Coronary artery (tissue), 2 donors: Measurements from ENCODE around the gene BICDL1.
"Not testable (repeated sequence)": the region's sequence is repeated elsewhere in the genome, so short reads cannot be mapped to it uniquely, and the experiment has no call there.

ENCODE experiments used
- DNase-seq: peaks from one replicate; pipeline ENCODE4 v3.0.0-alpha.2; 2017; ENCODE audit warnings: low spot score
- H3K27ac ChIP-seq, 2 donors: fragments of 200-600 bp; sonication (generic); one replicate each; pipeline ENCODE4 v1.5.1; 2016 to 2019
- H3K4me3 ChIP-seq: fragments of 200-600 bp; sonication (generic); 2 replicates; pipeline ENCODE4 v1.5.1; 2016; ENCODE audit warnings: mild to moderate bottlenecking, moderate library complexity
- TF ChIP-seq, protein P1 (sequence below): fragments of 200-600 bp; sonication (generic); IDR thresholded peaks from one replicate; pipeline ENCODE4 v1.5.1; 2019; ENCODE audit warnings: antibody characterized with exemption

Gene BICDL1

DNA sequence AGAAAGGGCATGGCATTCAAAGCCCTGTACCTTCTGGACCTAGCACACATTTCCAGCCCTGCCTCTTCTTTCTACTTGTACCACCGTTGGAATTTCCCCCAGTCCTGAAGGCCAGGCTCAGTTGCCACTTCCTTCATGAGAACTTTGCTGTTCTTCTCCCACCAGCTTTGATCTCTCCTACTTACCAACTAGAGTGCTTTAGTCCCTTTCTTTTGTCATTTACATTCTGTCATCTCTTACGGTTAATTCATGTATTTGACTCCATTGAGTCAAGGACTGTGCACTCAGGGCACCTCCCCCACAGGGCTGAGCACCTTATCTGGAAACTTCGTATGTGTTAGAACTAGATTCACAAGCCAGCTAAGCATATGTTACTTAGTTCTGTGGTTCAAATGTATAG is 26.3 kb downstream of the BICDL1 start:
- DNase-seq, result no peak

DNA sequence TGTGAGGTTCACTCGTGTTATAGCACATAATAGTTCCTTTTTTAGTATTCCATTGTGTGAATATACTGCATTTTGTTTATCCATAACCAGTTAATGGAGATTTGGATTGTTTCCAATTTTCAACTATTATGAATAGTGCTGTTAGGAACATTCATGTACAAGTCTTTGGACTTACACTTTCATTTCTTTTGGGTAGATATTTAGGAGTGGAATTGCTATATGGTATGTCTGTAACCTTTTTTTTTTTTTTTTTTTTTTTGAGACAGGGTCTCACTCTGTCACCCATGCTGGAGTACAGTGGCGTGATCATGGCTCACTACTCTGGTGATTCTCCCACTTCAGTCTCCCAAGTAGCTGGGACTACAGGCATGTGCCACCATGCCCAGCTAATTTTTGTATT is 27.2 kb downstream of the BICDL1 start:
- H3K27ac ChIP-seq, H3K4me3 ChIP-seq, DNase-seq: not testable (repeated sequence)

More for the DNA sequence above, 26.3 kb downstream of the BICDL1 start:
- TF ChIP-seq, protein P1, sequence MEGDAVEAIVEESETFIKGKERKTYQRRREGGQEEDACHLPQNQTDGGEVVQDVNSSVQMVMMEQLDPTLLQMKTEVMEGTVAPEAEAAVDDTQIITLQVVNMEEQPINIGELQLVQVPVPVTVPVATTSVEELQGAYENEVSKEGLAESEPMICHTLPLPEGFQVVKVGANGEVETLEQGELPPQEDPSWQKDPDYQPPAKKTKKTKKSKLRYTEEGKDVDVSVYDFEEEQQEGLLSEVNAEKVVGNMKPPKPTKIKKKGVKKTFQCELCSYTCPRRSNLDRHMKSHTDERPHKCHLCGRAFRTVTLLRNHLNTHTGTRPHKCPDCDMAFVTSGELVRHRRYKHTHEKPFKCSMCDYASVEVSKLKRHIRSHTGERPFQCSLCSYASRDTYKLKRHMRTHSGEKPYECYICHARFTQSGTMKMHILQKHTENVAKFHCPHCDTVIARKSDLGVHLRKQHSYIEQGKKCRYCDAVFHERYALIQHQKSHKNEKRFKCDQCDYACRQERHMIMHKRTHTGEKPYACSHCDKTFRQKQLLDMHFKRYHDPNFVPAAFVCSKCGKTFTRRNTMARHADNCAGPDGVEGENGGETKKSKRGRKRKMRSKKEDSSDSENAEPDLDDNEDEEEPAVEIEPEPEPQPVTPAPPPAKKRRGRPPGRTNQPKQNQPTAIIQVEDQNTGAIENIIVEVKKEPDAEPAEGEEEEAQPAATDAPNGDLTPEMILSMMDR, result no peak
- H3K4me3 ChIP-seq, result no peak overlapping the region
- H3K27ac ChIP-seq, result no peak overlapping the region

DNA sequence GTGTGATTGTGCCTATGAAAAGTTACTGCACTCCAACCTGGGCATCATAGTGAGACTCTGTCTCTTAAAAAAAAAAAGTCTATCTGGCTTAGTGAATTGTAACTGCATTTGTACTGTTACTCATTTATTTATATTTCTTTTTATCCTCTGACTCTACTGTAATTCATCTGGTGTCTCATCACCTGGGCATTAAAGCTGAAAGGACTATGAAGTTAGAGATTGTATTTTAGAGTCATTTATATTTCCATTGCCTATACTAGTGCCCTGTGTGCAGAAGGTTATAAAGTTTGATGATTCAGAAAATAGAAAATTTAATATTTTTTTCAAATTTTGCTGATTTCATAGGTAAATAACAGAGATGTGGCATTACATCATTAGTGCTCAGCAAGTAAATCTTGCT is 30.2 kb downstream of the BICDL1 start:
- DNase-seq, result no peak
- H3K4me3 ChIP-seq, result no peak overlapping the region
- TF ChIP-seq, protein P1, result no peak
- H3K27ac ChIP-seq, result no peak overlapping the region

DNA sequence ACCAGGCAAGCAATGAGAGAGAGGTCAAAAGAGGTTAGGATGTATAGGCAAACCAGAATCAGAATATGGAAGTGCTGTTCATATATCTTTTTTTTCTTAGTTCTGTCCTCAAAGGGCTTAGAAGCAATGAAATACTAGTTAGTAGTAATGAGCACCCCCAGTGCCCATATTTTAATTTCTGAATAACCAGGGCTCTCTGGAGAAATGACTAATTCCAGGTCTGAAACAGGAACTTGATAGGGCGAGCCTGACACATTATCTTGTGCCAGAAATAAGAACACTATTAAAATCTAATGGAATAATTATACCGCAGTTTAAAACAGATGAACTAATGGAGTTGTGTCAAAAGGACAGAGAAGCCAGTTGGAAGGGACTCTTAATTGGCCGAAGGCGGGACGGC is 30.9 kb downstream of the BICDL1 start:
- H3K27ac ChIP-seq, result no peak overlapping the region
- TF ChIP-seq, protein P1, result no peak

DNA sequence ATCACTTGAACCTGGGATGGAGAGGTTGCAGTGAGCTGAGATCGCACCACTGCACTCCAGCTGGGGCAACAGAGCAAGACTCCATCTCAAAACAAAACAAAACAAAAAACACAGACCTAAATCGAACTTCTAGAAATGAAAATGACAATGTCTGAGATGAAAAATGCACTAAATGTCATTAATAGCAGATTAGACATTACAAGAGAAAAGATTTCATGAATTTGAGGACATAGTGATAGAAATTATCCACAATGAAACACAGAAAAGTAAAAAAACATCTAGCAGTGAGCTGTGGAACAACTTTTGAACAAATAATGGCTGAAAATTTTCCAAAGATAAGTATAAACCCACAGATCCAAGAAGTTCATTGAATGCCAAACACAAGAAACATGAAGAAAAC is 35.2 kb downstream of the BICDL1 start:
- DNase-seq, result no peak
- Histone ChIP-seq H3K27ac (no peak overlapping the region), H3K4me3 (no peak overlapping the region)
- TF ChIP-seq, protein P1, result no peak

More for the DNA sequence above, 30.9 kb downstream of the BICDL1 start:
- DNase-seq, result no peak
- no peak overlapping the region for H3K4me3 ChIP-seq

DNA sequence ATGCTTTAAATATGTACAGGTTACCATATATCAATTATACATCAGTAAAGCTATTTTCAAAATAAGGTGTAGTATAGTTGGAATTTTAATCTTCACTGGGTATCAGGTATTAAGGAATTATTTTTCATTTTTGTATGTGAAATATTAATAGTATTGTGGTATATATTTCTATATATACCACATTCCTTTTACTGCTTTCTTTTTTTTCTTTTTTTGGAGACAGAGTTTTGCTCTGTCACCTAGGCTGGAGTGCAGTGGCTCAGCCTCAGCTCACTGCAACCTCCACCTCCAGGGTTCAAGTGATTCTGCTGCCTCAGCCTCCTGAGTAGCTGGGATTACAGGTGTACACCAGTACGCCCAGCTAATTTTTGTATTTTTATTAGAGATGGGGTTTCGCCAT is 36.6 kb downstream of the BICDL1 start:
- Histone ChIP-seq H3K4me3 (no peak overlapping the region), H3K27ac (no peak overlapping the region)
- TF ChIP-seq, protein P1, result no peak
- no peak for DNase-seq

DNA sequence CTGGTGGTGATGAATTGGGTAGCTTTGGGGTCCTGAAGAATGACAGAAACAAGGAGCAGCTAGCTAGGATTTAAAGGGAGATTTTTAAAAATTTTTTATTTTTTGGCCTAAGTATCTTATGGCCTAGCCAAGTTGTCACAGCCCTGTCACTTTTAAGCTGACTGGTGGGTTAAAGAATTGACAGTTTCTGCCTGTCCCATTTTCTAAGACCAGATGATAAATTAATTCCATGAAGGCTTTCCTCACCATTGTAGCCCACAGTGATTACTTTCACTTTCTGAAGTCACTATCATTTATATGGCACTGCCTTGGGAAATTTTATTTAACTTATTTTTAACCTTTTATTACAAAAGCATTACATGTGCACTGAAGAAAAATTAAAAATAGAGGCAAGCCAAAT is 43.2 kb downstream of the BICDL1 start:
- no peak for DNase-seq
- Histone ChIP-seq H3K4me3 (no peak overlapping the region), H3K27ac (no peak overlapping the region)
- TF ChIP-seq, protein P1, result no peak

DNA sequence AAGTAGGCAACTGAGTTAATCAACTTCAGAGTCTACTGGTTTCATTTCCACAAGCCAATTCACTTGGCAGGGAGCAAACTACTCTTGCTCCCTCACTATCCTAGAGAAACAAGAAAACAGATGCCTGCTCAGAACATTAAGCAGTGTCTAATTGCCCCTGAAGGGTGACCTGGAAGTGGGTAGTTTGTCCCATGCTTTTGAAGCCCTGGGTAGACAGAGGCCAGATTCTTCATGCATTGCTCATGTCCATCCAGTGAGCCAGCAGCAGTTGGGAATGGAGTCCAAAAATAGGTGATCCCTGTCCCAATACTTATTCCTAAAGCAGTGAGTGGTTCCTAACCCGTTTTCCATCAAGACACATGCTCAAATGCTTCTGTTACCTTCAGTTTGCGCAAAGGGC is 48.8 kb downstream of the BICDL1 start:
- TF ChIP-seq, protein P1, result no peak
- DNase-seq, result no peak
- H3K4me3 ChIP-seq, result no peak overlapping the region
- no peak overlapping the region for H3K27ac ChIP-seq
